Aorta (tissue), 5 donors: ENCODE data around the gene TRPC6. TPM values are rescaled to one million over a fixed set of nuclear protein-coding genes. Genes with fewer than 3 reads are reported as not detected.

Experiments used
- ATAC-seq: fragments of 200-7000 bp; cut with Tn5 transposase; one replicate; pipeline ENCODE4 v1.9.1; 2022; ENCODE audit warnings: moderate library complexity; ENCODE audit not compliant: low FRiP score
- DNase-seq, 2 donors: peaks; one replicate each; pipeline ENCODE4 v3.0.0-alpha.2; 2020
- H3K27ac ChIP-seq, 2 donors: one replicate each; pipeline ENCODE4 v1.5.1; 2013; ENCODE audit warnings: low read length in 2 of 2, mild to moderate bottlenecking in 2 of 2, moderate library complexity in 2 of 2, control low read depth in 1 of 2, inconsistent platforms in 1 of 2, low read depth in 1 of 2
- H3K27me3 ChIP-seq, 2 donors: one replicate each; pipeline ENCODE4 v1.6.1; 2013; ENCODE audit warnings: control low read depth in 1 of 2, low read length in 1 of 2, mild to moderate bottlenecking in 1 of 2, moderate library complexity in 1 of 2; ENCODE audit not compliant: insufficient read depth in 2 of 2, control insufficient read depth in 1 of 2
- H3K36me3 ChIP-seq, 2 donors: one replicate each; pipeline ENCODE4 v1.6.1; 2013; ENCODE audit warnings: control low read depth in 1 of 2, low read length in 1 of 2, mild to moderate bottlenecking in 1 of 2; ENCODE audit not compliant: insufficient read depth in 2 of 2, control insufficient read depth in 1 of 2
- H3K4me1 ChIP-seq, 2 donors: one replicate each; pipeline ENCODE4 v1.6.1; 2013; ENCODE audit warnings: low read length in 2 of 2, control low read depth in 1 of 2, mild to moderate bottlenecking in 1 of 2, moderate library complexity in 1 of 2; ENCODE audit not compliant: insufficient read depth in 2 of 2, control insufficient read depth in 1 of 2
- H3K4me3 ChIP-seq, 2 donors: one replicate each; pipeline ENCODE4 v1.5.1; 2013; ENCODE audit warnings: low read length in 2 of 2, control low read depth in 1 of 2, mild to moderate bottlenecking in 1 of 2
- H3K9me3 ChIP-seq: one replicate; pipeline ENCODE4 v1.6.1; 2013; ENCODE audit warnings: mild to moderate bottlenecking, low read length; ENCODE audit not compliant: control insufficient read depth
- WGBS, 2 donors: extraction: QIAGEN DNeasy Blood & Tissue Kit; methylation state at CpG; one replicate each; pipeline ENCODE4 v1.1.7; 2013; 5-methylcytosine and 5-hydroxymethylcytosine counted together
- intact Hi-C, 2 donors: fragments of 100-400 bp; cut with DNase I; formaldehyde crosslinking; loops; one replicate each; pipeline versions ENCODE4 v1.14.2 to v1.15.0; 2022
- polyA plus RNA-seq, 2 donors: library from polyadenylated mRNA; stranded (reverse); fragments of 200-250 nt; gene quantifications; one replicate each; pipeline ENCODE4 v1.2.3, GENCODE V29; 2013
- total RNA-seq, 2 donors: library from RNA; stranded (reverse); fragmentation: NEBNext Ultra II Directional; extraction: Animal tissue kit (Norgen Biotek cat#: 25700); gene quantifications; one replicate each; pipeline ENCODE4 v1.2.1, GENCODE V29; 2021
- donor health status: healthy with polysubstance abuse.
- donor health status: Bipolar disorder and iron deficiency.
- donor health status: DM: no; HTN: no; CAD: no.
- donor health status: DM: no; HTN: no; CAD: no.
- donor health status: DM: yes; HTN: yes; CAD: no.

TRPC6 gene
- total and polyA plus RNA-seq, 4 donors, result 0.38 to 5.4 (median 3.5) TPM

- Histone ChIP-seq H3K27ac (no peak overlapping the region), H3K4me1 (no peaks in the 10 kb centered on the region), H3K9me3 (no peaks in the 10 kb centered on the region), H3K36me3 (no peaks in the 10 kb centered on the region), H3K27me3 (no peaks in the 10 kb centered on the region), H3K4me3 (no peak overlapping the region)
- 72 to 77% methylated on average over 4 of the region's 4 CpGs for WGBS, 2 donors
- ATAC-seq, result no peak
- DNase-seq, result no peak
- intact Hi-C loops, result no loop called here
Observed at GRCh38 chr11:101555366-101555765, 28.4 kb downstream of the TRPC6 start.

GRCh38 chr11:101553891-101554292, 29.9 kb downstream of the TRPC6 start:
- DNase-seq, result no peak
- 27 to 29% methylated on average over 3 of the region's 3 CpGs for WGBS, 2 donors
- no peak for ATAC-seq
- H3K9me3 ChIP-seq, result no peaks in the 10 kb centered on the region
- no peaks in the 10 kb centered on the region for H3K4me1 ChIP-seq
- no peaks in the 10 kb centered on the region for H3K27me3 ChIP-seq
- no peak overlapping the region for H3K27ac ChIP-seq
- no peak overlapping the region for H3K4me3 ChIP-seq
- intact Hi-C loops, result no loop called here
- H3K36me3 ChIP-seq, result no peaks in the 10 kb centered on the region

- no peaks in the 10 kb centered on the region for H3K27me3 ChIP-seq
- intact Hi-C loops, result no loop called here
- no peaks in the 10 kb centered on the region for H3K4me1 ChIP-seq
- H3K4me3 ChIP-seq, result no peak overlapping the region
- no peaks in the 10 kb centered on the region for H3K9me3 ChIP-seq
- ATAC-seq (no peak), DNase-seq (no peak)
- no peak overlapping the region for H3K27ac ChIP-seq
- no peaks in the 10 kb centered on the region for H3K36me3 ChIP-seq
- 36 to 43% methylated on average over 2 of the region's 2 CpGs for WGBS, 2 donors
Observed at GRCh38 chr11:101552888-101553287, 30.9 kb downstream of the TRPC6 start.

GRCh38 chr11:101528541-101528940, 55.3 kb downstream of the TRPC6 start:
- Histone ChIP-seq H3K27ac (no peak overlapping the region), H3K9me3 (no peaks in the 10 kb centered on the region), H3K36me3 (no peaks in the 10 kb centered on the region), H3K4me3 (no peak overlapping the region), H3K27me3 (no peaks in the 10 kb centered on the region), H3K4me1 (no peaks in the 10 kb centered on the region)
- WGBS, 2 donors, result 86 to 89% methylated on average over 2 of the region's 2 CpGs
- intact Hi-C loops, result no loop called here
- ATAC-seq, result no peak
- no peak for DNase-seq

GRCh38 chr11:101523634-101524260, 60.1 kb downstream of the TRPC6 start:
- WGBS, 2 donors, result 46 to 90% methylated on average over 1 of the region's 1 CpG
- no peaks in the 10 kb centered on the region for H3K27me3 ChIP-seq
- ATAC-seq (no peak), DNase-seq (no peak)
- H3K36me3 ChIP-seq, result no peaks in the 10 kb centered on the region
- intact Hi-C loops, result no loop called here
- H3K4me3 ChIP-seq, result no peak overlapping the region
- H3K27ac ChIP-seq, result no peak overlapping the region
- peaks cover 2% of the 10 kb centered on the region for H3K9me3 ChIP-seq
- no peaks in the 10 kb centered on the region for H3K4me1 ChIP-seq

- Histone ChIP-seq H3K36me3 (no peaks in the 10 kb centered on the region), H3K9me3 (peaks cover 2% of the 10 kb centered on the region), H3K27ac (no peak overlapping the region), H3K27me3 (no peaks in the 10 kb centered on the region), H3K4me1 (no peaks in the 10 kb centered on the region), H3K4me3 (no peak overlapping the region)
- DNase-seq (no peak), ATAC-seq (no peak)
- intact Hi-C loops, result no loop called here
Observed at GRCh38 chr11:101523193-101523592, 60.6 kb downstream of the TRPC6 start.

GRCh38 chr11:101521821-101522220, 62.0 kb downstream of the TRPC6 start:
- 84% methylated on average over 2 of the region's 2 CpGs for WGBS, 2 donors
- no peaks in the 10 kb centered on the region for H3K4me1 ChIP-seq
- no peaks in the 10 kb centered on the region for H3K36me3 ChIP-seq
- no peak overlapping the region for H3K27ac ChIP-seq
- ATAC-seq (no peak), DNase-seq (no peak)
- H3K4me3 ChIP-seq, result no peak overlapping the region
- intact Hi-C loops, result no loop called here
- H3K9me3 ChIP-seq, result peaks cover 2% of the 10 kb centered on the region
- no peaks in the 10 kb centered on the region for H3K27me3 ChIP-seq

- ATAC-seq, result no peak
- Histone ChIP-seq H3K9me3 (peaks cover 2% of the 10 kb centered on the region), H3K27ac (no peak overlapping the region), H3K4me1 (no peaks in the 10 kb centered on the region), H3K4me3 (no peak overlapping the region), H3K36me3 (no peaks in the 10 kb centered on the region), H3K27me3 (no peaks in the 10 kb centered on the region)
- intact Hi-C loops, result no loop called here
- DNase-seq, result no peak
- WGBS, 2 donors, result 68 to 69% methylated on average over 3 of the region's 3 CpGs
Observed at GRCh38 chr11:101516546-101516945, 67.3 kb downstream of the TRPC6 start.

GRCh38 chr11:101511065-101511464, 72.7 kb downstream of the TRPC6 start:
- Histone ChIP-seq H3K27me3 (no peaks in the 10 kb centered on the region), H3K9me3 (no peaks in the 10 kb centered on the region), H3K4me3 (no peak overlapping the region), H3K27ac (no peak overlapping the region), H3K4me1 (no peaks in the 10 kb centered on the region), H3K36me3 (no peaks in the 10 kb centered on the region)
- no peak for DNase-seq
- intact Hi-C loops, result no loop called here
- ATAC-seq, result no peak
- 83 to 85% methylated on average over 1 of the region's 1 CpG for WGBS, 2 donors
